HEK293 (cell line): ENCODE data around the gene NOL6.

Source experiments
- CTCF ChIA-PET: fragments of 350-600 bp; formaldehyde crosslinking; extraction: SDS; loops from one replicate; lab custom pipeline; 2021; ENCODE audit warnings: antibody characterized with exemption; lab: Yijun Ruan, JAX
- POLR2A ChIA-PET: fragments of 300-600 bp; formaldehyde crosslinking; extraction: SDS; loops from one replicate; lab custom pipeline; 2020; ENCODE audit warnings: antibody characterized with exemption, inconsistent platforms; lab: Yijun Ruan, JAX
- H3K27ac ChIP-seq: fragments of 200-500 bp; sonication (Bioruptor generic); 2 replicates; pipeline ENCODE4 v1.5.1; 2014; ENCODE audit warnings: low read depth, low read length, control low read depth, inconsistent platforms; ENCODE audit errors: extremely low read depth
- H3K36me3 ChIP-seq, 2 experiments: fragments of 200-500 bp in 1 of 2; sonication (Bioruptor generic) in 1 of 2; 1 replicate in 1 of 2; 2 replicates in 1 of 2; pipeline ENCODE4 v1.5.1; 2014 to 2017; ENCODE audit warnings: inconsistent platforms in 2 of 2, low read length in 2 of 2; ENCODE audit not compliant: control insufficient read depth in 2 of 2, insufficient read depth in 1 of 2
- H3K4me1 ChIP-seq: fragments of 200-500 bp; sonication (Bioruptor generic); 2 replicates; pipeline ENCODE4 v1.5.1; 2014; ENCODE audit warnings: mild to moderate bottlenecking, low read length, inconsistent platforms; ENCODE audit not compliant: control insufficient read depth, insufficient read depth
- H3K4me3 ChIP-seq: 2 replicates; pipeline ENCODE4 v1.5.1; 2011; ENCODE audit warnings: low read depth, mild to moderate bottlenecking, control low read depth, low read length, moderate library complexity
- H3K9me3 ChIP-seq: fragments of 200-500 bp; sonication (Bioruptor generic); 2 replicates; pipeline ENCODE4 v1.5.1; 2014; ENCODE audit warnings: low read depth, low read length, inconsistent platforms; ENCODE audit not compliant: control insufficient read depth, insufficient read depth
- GLIS1 ChIP-seq: fragments of 450-650 bp; formaldehyde crosslinking; IDR thresholded peaks from 2 replicates; pipeline ENCODE4 v1.5.1; 2016; ENCODE audit warnings: missing biosample characterization, missing genetic modification characterization
- ZNF214 ChIP-seq: fragments of 450-650 bp; formaldehyde crosslinking; IDR thresholded peaks from 2 replicates; pipeline ENCODE4 v1.5.1; 2017; ENCODE audit warnings: missing biosample characterization, mild to moderate bottlenecking, missing genetic modification characterization, borderline replicate concordance
- ZNF621 ChIP-seq: fragments of 450-650 bp; formaldehyde crosslinking; IDR thresholded peaks from 2 replicates; pipeline ENCODE4 v1.5.1; 2017; ENCODE audit warnings: missing biosample characterization, missing genetic modification characterization

Gene NOL6

GRCh38 chr9:33414268-33414667 lies 59.5 kb downstream of the NOL6 start:
- TF ChIP-seq ZNF621 (tag by site-specific recombination): no peak
- peak; percentile 12; the same call in 1 of the 2 replicates for TF ChIP-seq GLIS1 (tag by site-specific recombination)
- no peak for TF ChIP-seq ZNF214 (tag by site-specific recombination)
- H3K4me1 ChIP-seq: 0 out of 2 replicates have a peak, but pooled peaks cover 3% of the 10 kb centered on the region
- POLR2A ChIA-PET: no interaction called here
- no peaks in the 10 kb centered on the region for H3K9me3 ChIP-seq
- H3K27ac ChIP-seq: no peak overlapping the region
- CTCF ChIA-PET: interaction anchor here (0.6 to 6.4 kb wide), 17 partner anchors 8 to 388 kb away, joined by 3 to 51 read pairs (median 9); partner anchors contain the start of genes AQP3, AQP7 and NOL6
- no peak overlapping the region for H3K4me3 ChIP-seq
- no peaks in the 10 kb centered on the region for H3K36me3 ChIP-seq
